ENCODE data around the gene PACSIN3. TPM values are rescaled to one million over a fixed set of nuclear protein-coding genes. Genes with fewer than 3 reads are reported as not detected.

The PACSIN3 gene
- total RNA-seq, 2 experiments from 2014 or later = 7.9 to 9.9 TPM

GRCh38 chr11:47147681-47148080, 38.6 kb downstream of the PACSIN3 start:
- CTCF ChIA-PET = no interaction called here

DNA sequence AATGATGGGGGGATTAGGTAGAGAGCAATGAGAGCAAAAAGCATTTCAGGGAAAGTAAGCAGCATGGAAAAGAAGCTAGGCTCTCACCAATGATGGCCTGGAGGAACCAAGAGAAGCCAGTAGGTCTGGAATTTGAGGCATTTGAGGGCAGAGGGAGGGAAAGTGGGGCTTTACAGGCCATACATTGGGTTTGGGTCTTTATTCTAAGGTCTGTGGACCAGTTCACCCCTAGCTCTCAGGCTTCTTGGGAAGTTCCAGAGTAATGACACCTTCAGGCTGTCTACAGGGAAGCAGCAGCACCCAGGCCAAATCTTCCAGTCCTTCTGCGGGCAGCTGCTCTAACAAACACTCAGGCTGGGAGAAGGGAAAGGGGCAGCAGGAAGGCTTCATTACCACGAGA, 39.0 kb downstream of the PACSIN3 start:
- CTCF ChIA-PET = interaction anchor here (1.4 kb wide), 1 partner anchor 14 kb away, joined by 4 read pairs; no protein-coding TSS in a partner anchor
- POLR2A ChIA-PET = interaction anchor here (0.6 kb wide), 1 partner anchor 303 kb away, joined by 4 read pairs; no protein-coding TSS in a partner anchor

More at GRCh38 chr11:47147681-47148080, 38.6 kb downstream of the PACSIN3 start:
- POLR2A ChIA-PET = interaction anchor here (0.6 kb wide), 1 partner anchor 304 kb away, joined by 4 read pairs; no protein-coding TSS in a partner anchor

GRCh38 chr11:47144541-47144940, 41.7 kb downstream of the PACSIN3 start:
- ChIA-PET POLR2A (no interaction called here), CTCF (interaction anchor here (0.6 kb wide), 1 partner anchor 208 kb away, joined by 4 read pairs; the partner anchor contains the start of gene CSTPP1)

- CTCF ChIA-PET = no interaction called here
Measured at GRCh38 chr11:47143322-47143721, 42.9 kb downstream of the PACSIN3 start.

GRCh38 chr11:47139878-47140277, 46.4 kb downstream of the PACSIN3 start:
- POLR2A ChIA-PET = no interaction called here
- CTCF ChIA-PET = interaction anchor here (1.8 kb wide), 1 partner anchor 13 kb away, joined by 4 read pairs; no protein-coding TSS in a partner anchor

More at GRCh38 chr11:47143322-47143721, 42.9 kb downstream of the PACSIN3 start:
- POLR2A ChIA-PET = no interaction called here

DNA sequence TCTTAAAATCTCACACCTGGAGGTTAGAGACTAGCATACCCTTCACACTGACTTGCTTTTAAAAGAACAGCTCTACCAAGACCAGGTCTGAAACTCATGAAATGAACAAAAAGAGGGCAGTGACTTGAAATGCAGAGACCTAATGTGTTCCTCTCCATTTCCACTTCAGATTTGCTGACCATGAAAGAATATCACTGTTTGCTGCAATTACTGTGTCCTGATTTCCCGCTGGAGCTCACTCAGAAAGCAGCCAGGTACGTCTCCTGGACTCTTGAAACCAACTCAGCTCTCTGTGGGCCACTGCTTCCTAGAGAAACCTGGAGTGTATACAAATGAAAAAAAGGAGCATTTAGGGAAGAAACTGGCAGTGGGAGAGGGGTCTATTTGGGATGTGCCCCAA, 48.8 kb downstream of the PACSIN3 start:
- CTCF ChIA-PET = interaction anchor here (0.6 kb wide), 1 partner anchor 21 kb away, joined by 4 read pairs; no protein-coding TSS in a partner anchor
- POLR2A ChIA-PET = no interaction called here

DNA sequence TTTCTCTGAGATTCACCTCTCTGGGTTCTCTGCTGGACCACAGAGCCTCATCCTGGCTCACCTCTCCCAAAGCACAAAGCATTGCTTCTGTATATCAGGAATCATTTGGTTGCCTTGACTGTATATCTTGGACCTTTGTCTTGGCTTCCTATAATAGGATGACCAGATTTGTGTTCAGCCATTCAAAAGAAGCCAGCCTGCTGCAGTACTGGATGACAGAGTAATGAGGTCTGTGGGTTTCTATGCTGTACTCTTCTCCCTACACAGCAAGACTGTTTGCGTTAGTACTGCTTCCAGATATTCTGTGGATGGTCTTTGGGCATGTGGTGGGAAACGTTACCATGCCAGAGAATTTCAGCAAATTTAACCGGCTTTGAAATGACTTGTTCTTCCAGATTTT, 49.3 kb downstream of the PACSIN3 start:
- ChIA-PET POLR2A (no interaction called here), CTCF (interaction anchor here (0.6 kb wide), 1 partner anchor 21 kb away, joined by 4 read pairs; no protein-coding TSS in a partner anchor)

DNA sequence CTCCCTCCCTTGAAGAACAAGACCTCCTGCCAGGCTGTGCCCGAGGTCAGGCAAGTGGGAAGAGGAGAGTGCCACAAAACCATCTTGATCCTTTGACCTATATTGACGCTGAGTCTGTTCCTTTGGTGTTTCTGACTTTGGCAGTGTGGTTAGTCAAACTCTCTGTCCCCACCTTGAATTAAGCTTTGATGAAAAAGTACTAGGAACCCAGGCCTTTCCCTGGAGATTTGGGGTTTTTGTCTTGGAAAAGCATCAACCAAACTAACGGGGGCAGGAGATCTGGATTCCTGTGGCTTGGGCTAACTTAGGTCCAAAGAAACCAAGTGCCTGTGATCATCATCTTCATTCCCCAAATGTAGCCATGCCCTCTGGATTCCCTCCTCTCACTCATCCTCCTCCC, 49.9 kb downstream of the PACSIN3 start:
- CTCF ChIA-PET = interaction anchor here (0.6 kb wide), 1 partner anchor 106 kb away, joined by 3 read pairs; no protein-coding TSS in a partner anchor
- POLR2A ChIA-PET = no interaction called here

DNA sequence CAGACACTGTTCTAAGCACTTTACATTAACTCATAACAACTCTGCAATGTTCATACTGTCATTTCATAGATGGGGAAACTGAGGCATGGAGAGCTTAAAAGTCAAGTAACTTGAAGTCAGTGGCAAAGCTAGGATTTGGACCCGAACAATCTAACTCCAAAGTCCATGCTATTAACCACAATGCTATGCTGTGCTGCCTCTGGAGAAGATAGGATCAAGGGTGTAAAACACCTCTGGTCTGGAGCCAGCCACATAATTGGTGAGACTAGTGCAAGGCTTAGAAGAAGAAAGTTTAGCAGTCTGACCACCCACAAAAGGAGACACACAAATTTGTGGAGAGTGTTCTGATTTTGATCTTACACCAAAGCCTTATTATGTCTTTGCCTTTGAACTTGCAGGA, 53.3 kb downstream of the PACSIN3 start:
- ChIA-PET POLR2A (no interaction called here), CTCF (interaction anchor here (1.1 kb wide), 1 partner anchor 14 kb away, joined by 4 read pairs; no protein-coding TSS in a partner anchor)

DNA sequence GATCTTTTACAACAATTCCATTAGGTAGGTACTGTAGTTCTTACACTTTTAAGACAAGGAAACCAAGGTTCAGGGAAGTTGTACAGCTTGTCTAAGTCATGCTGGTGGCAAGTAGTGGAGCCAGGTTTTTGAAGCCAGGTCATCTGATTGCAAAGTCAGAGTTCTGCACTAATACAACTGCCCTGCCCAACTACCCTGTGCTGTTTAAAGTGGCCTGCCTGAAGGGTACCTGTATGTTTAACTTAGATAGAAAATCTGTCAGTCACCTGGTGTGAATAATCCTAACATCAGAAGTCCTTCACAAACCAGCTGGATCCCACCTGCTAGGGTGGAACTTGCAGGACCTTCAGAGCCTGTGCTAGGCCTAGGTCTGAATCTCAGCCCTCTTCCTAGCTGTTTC, 53.7 kb downstream of the PACSIN3 start:
- ChIA-PET POLR2A (interaction anchor here (0.6 kb wide), 1 partner anchor 27 kb away, joined by 8 read pairs; no protein-coding TSS in a partner anchor), CTCF (no interaction called here)

DNA sequence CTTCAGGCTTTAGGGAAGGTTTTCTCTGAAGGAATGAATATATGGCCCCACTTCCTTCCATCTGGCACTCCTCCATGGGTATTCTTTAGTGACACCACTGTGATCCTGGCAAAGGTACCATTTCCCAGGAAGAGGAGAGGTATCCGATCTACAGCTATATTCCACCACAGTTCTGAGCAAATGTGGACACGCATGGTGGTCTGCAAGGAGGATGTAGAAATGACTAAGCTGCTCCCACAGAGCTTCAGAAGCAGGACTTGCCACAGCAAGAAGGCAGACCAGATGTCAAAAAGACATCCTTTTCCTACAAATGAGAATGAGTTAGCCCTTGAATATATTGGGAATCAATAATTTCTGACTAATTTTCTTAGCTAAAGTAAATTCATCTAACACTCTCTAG, 55.1 kb downstream of the PACSIN3 start:
- POLR2A ChIA-PET = no interaction called here
- CTCF ChIA-PET = no interaction called here

GRCh38 chr11:47130543-47130942, 55.7 kb downstream of the PACSIN3 start:
- POLR2A ChIA-PET = no interaction called here

More at GRCh38 chr11:47130543-47130942, 55.7 kb downstream of the PACSIN3 start:
- CTCF ChIA-PET = no interaction called here

Other genes starting within 250 kb of the PACSIN3 start
- 10 to 100 TPM; 15.7 to 16.0 TPM for gene CSTPP1, start 249.7 kb downstream of the PACSIN3 start, total RNA-seq
- 10 to 100 TPM; 88.7 to 93.5 TPM for gene ARFGAP2, start 9.6 kb downstream of the PACSIN3 start, total RNA-seq
- gene DDB2, start 28.5 kb upstream of the PACSIN3 start, total RNA-seq = 100 to 1,000 TPM; 138 to 144 TPM
- gene ACP2, start 62.4 kb upstream of the PACSIN3 start, total RNA-seq = 10 to 100 TPM; 19.3 to 21.5 TPM
- gene NR1H3, start 71.6 kb upstream of the PACSIN3 start, total RNA-seq = 10 to 100 TPM; 10.1 to 11.2 TPM
- gene MADD, start 83.7 kb upstream of the PACSIN3 start, total RNA-seq = 10 to 100 TPM; 56.1 to 58.1 TPM
- gene MYBPC3, start 166.3 kb upstream of the PACSIN3 start, total RNA-seq = not detected
- gene SPI1, start 192.1 kb upstream of the PACSIN3 start, total RNA-seq = not detected
- 10 to 100 TPM; 17.3 to 19.2 TPM for gene SLC39A13, start 222.2 kb upstream of the PACSIN3 start, total RNA-seq
- 100 to 1,000 TPM; 188 to 202 TPM for gene PSMC3, start 240.0 kb upstream of the PACSIN3 start, total RNA-seq

All from activated CD8-positive, alpha-beta memory T cell treated with anti-CD3 and anti-CD28 coated beads for 36 hours (primary cell).